Stimulated activated CD4-positive, alpha-beta T cell treated with anti-CD3 and anti-CD28 coated beads, TNF-alpha, amount 100 ng/mL, for 24 hours (primary cell): ENCODE measurements around the gene NIPAL4.

Source experiments
- DNase-seq, 3 experiments: peaks; one replicate each; pipeline ENCODE4 v3.0.0-alpha.2; 2020; ENCODE audit warnings: low read depth in 3 of 3

Gene NIPAL4

GRCh38 chr5:157516006-157516405 lies 56.0 kb downstream of the NIPAL4 start:
- DNase-seq, result peak in 1 of 3 experiments; percentile 28

DNA sequence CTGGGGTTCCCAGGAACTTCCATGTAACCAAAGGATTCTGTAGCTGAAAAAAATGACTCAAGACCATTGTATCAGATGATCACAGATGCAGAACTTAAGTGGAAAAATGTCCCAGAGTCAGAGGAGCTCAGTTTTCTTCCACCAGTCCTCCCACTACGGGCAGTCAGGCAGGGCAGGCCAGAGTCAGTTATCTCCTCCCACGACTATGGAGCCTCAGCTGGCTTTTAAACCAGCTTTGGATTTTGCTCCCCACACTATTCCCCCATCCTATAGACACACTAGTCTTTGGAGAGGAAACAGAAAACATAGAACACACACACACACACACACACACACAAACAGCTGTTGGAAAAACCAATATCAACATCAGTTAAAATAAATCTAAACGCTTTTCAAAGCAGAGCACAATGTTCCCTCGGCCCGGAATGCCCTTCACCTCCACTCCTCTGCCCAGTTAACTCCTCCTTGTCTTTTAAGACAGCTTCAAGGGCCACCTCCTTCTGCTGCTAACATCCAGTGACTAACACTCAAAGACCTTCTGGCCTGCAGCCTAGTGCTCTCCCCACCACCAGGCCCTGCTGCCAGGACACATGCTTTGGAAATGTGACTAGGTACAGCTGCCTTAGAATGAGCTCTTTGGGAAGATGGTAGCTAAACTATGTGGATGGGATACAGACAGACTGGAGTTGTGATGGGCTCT lies 56.8 kb downstream of the NIPAL4 start:
- DNase-seq, result no peak

- DNase-seq, result no peak
Observed at GRCh38 chr5:157518963-157519362, 59.0 kb downstream of the NIPAL4 start.

- DNase-seq, result no peak
Observed at GRCh38 chr5:157519579-157520253, 59.7 kb downstream of the NIPAL4 start.

DNA sequence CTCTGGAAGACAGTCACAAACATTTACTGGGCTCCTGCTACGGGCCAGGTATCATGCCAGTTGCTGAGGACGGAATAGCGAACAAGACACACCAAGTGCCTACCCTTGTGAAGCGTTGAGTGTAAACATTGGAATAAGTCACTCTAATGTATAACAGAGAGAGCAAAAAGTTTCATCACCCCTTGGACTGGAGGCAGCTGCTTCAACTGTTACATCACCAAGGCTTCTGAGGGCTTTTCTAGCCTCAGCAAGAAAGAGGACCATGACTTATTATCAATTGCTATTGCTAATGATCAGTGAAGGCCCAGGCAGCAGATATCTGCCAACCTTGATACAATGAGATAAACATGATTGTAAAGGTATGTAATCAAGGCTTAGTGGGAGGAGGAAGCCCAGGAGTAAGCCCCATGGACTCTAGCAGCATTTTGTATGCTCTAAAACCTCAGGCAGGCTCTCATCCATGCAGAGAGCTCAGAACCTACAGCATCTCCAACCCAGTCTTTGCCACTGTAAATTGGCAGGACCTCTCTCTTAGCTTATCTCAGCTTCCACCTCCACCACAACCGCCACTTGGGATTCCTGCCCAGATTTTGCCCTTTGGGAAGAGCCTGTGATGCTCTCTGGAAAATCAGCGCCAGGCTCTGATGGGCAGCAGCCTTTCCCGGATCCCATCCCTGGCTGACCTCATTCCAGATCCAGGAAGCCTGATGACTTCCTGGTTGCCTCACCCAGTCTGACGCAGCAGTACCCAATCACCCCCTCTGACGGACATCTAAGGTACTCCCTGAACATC lies 61.1 kb downstream of the NIPAL4 start:
- no peak for DNase-seq

DNA sequence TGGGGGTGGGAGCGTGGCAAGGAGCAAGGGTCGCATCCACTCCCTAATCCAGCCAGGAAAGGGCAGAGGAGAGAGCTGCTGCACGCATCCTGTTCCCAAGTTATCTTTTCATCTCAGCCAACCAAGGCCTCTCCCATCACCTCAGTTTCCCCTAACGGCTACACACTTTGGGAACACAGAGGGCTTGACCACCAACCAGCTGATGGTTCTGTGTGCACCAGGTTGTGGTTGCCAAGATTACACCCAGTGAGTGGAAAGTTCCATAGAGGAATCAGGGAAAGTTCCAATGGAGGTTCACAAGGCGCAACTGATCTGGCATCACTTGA lies 61.7 kb downstream of the NIPAL4 start:
- no peak for DNase-seq

DNA sequence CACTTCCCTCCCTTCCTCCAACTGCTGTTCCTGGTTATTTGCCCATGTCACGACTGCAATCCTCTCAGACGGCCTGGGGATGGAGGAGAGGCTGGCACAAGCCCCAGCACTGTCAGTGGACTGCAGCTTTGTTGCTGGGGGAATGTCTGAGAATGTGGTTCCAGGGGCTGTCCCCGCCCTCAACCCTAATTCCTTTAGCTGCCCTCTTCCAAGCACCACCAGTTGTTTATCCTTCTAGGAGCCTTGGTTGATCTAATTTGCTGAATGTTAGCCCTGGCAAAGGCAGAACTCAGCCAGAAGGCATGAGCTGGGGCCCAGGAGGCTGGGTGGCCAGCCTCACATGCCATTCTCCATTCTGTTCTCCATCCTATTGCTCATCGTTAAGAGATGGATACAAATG lies 64.0 kb downstream of the NIPAL4 start:
- no peak for DNase-seq
